Measurements from ENCODE around the gene DNAJC21.

Gene DNAJC21

GRCh38 chr5:34957321-34957720 lies 28.0 kb downstream of the DNAJC21 start:
- no peak overlapping the region for H3K27ac ChIP-seq (ENCODE audit: poor library complexity, severe bottlenecking)
- no peaks in the 10 kb centered on the region for H3K9me3 ChIP-seq (ENCODE audit: severe bottlenecking)
- H3K4me1 ChIP-seq (ENCODE audit: insufficient read depth, poor library complexity, severe bottlenecking) = no peaks in the 10 kb centered on the region
- H3K36me3 ChIP-seq (ENCODE audit: low read depth) = peaks cover 37% of the 10 kb centered on the region
- no peak for TF ChIP-seq CTCF (IDR thresholded peaks at IDR 0.05; ENCODE audit: poor library complexity, severe bottlenecking)
- H3K27me3 ChIP-seq (ENCODE audit: insufficient read depth, poor library complexity, severe bottlenecking) = no peaks in the 10 kb centered on the region
- ATAC-seq (ENCODE audit: low read depth) (no peak), DNase-seq (ENCODE audit: low spot score) (no peak)
- H3K4me3 ChIP-seq (ENCODE audit: severe bottlenecking) = no peak overlapping the region

- no peaks in the 10 kb centered on the region for H3K27me3 ChIP-seq (ENCODE audit: insufficient read depth, poor library complexity, severe bottlenecking)
- no peak for DNase-seq (ENCODE audit: low spot score)
- H3K9me3 ChIP-seq (ENCODE audit: severe bottlenecking) = no peaks in the 10 kb centered on the region
- TF ChIP-seq CTCF (IDR thresholded peaks at IDR 0.05; ENCODE audit: poor library complexity, severe bottlenecking) = peak; percentile 91
- no peak overlapping the region for H3K27ac ChIP-seq (ENCODE audit: poor library complexity, severe bottlenecking)
- H3K36me3 ChIP-seq (ENCODE audit: low read depth) = peaks cover 32% of the 10 kb centered on the region
- no peaks in the 10 kb centered on the region for H3K4me1 ChIP-seq (ENCODE audit: insufficient read depth, poor library complexity, severe bottlenecking)
- no peak overlapping the region for H3K4me3 ChIP-seq (ENCODE audit: severe bottlenecking)
- peak; percentile 82 for ATAC-seq (ENCODE audit: low read depth)
Observed at GRCh38 chr5:34957857-34958690, 28.7 kb downstream of the DNAJC21 start.

- H3K9me3 ChIP-seq (ENCODE audit: severe bottlenecking) = no peaks in the 10 kb centered on the region
- TF ChIP-seq CTCF (IDR thresholded peaks at IDR 0.05; ENCODE audit: poor library complexity, severe bottlenecking) = no peak
- H3K4me3 ChIP-seq (ENCODE audit: severe bottlenecking) = no peak overlapping the region
- H3K27ac ChIP-seq (ENCODE audit: poor library complexity, severe bottlenecking) = no peak overlapping the region
- ATAC-seq (ENCODE audit: low read depth) = peak; percentile 90
- H3K36me3 ChIP-seq (ENCODE audit: low read depth) = peaks cover 20% of the 10 kb centered on the region
- no peak for DNase-seq (ENCODE audit: low spot score)
- H3K4me1 ChIP-seq (ENCODE audit: insufficient read depth, poor library complexity, severe bottlenecking) = no peaks in the 10 kb centered on the region
- no peaks in the 10 kb centered on the region for H3K27me3 ChIP-seq (ENCODE audit: insufficient read depth, poor library complexity, severe bottlenecking)
Observed at GRCh38 chr5:34959323-34959722, 30.0 kb downstream of the DNAJC21 start.

- DNase-seq (ENCODE audit: low spot score) = no peak
- no peaks in the 10 kb centered on the region for H3K4me1 ChIP-seq (ENCODE audit: insufficient read depth, poor library complexity, severe bottlenecking)
- ATAC-seq (ENCODE audit: low read depth) = no peak
- H3K36me3 ChIP-seq (ENCODE audit: low read depth) = no peaks in the 10 kb centered on the region
- no peak overlapping the region for H3K27ac ChIP-seq (ENCODE audit: poor library complexity, severe bottlenecking)
- no peak overlapping the region for H3K4me3 ChIP-seq (ENCODE audit: severe bottlenecking)
- no peaks in the 10 kb centered on the region for H3K9me3 ChIP-seq (ENCODE audit: severe bottlenecking)
- TF ChIP-seq CTCF (IDR thresholded peaks at IDR 0.05; ENCODE audit: poor library complexity, severe bottlenecking) = no peak
- no peaks in the 10 kb centered on the region for H3K27me3 ChIP-seq (ENCODE audit: insufficient read depth, poor library complexity, severe bottlenecking)
Observed at GRCh38 chr5:34967540-34967939, 38.2 kb downstream of the DNAJC21 start.

GRCh38 chr5:34968258-34968657 lies 38.9 kb downstream of the DNAJC21 start:
- H3K27ac ChIP-seq (ENCODE audit: poor library complexity, severe bottlenecking) = no peak overlapping the region
- DNase-seq (ENCODE audit: low spot score) (no peak), ATAC-seq (ENCODE audit: low read depth) (no peak)
- no peak for TF ChIP-seq CTCF (IDR thresholded peaks at IDR 0.05; ENCODE audit: poor library complexity, severe bottlenecking)
- no peaks in the 10 kb centered on the region for H3K36me3 ChIP-seq (ENCODE audit: low read depth)
- no peaks in the 10 kb centered on the region for H3K27me3 ChIP-seq (ENCODE audit: insufficient read depth, poor library complexity, severe bottlenecking)
- H3K4me3 ChIP-seq (ENCODE audit: severe bottlenecking) = no peak overlapping the region
- no peaks in the 10 kb centered on the region for H3K4me1 ChIP-seq (ENCODE audit: insufficient read depth, poor library complexity, severe bottlenecking)
- no peaks in the 10 kb centered on the region for H3K9me3 ChIP-seq (ENCODE audit: severe bottlenecking)

Measured in RWPE2 (cell line).